ENCODE measurements around the gene ASAP2.

Gene ASAP2

GRCh38 chr2:9298583-9298982, 92.0 kb downstream of the ASAP2 start:
- Mint-ChIP-seq H3K36me3 (no peaks in the 10 kb centered on the region), H3K9me3 (no peaks in the 10 kb centered on the region), H3K27me3 (peaks cover 8% of the 10 kb centered on the region), H3K27ac (no peak overlapping the region), H3K4me1 (no peaks in the 10 kb centered on the region), H3K4me3 (no peak overlapping the region)
- DNase-seq = no peak
- CTCF ChIA-PET = no interaction called here

GRCh38 chr2:9299161-9300100, 92.8 kb downstream of the ASAP2 start:
- H3K27me3 Mint-ChIP-seq = peaks cover 6% of the 10 kb centered on the region
- H3K4me1 Mint-ChIP-seq = no peaks in the 10 kb centered on the region
- H3K36me3 Mint-ChIP-seq = no peaks in the 10 kb centered on the region
- CTCF ChIA-PET = no interaction called here
- no peak overlapping the region for H3K27ac Mint-ChIP-seq
- no peaks in the 10 kb centered on the region for H3K9me3 Mint-ChIP-seq
- DNase-seq = no peak
- H3K4me3 Mint-ChIP-seq = no peak overlapping the region

- CTCF ChIA-PET = no interaction called here
- Mint-ChIP-seq H3K9me3 (no peaks in the 10 kb centered on the region), H3K27me3 (peaks cover 3% of the 10 kb centered on the region), H3K27ac (no peak overlapping the region), H3K4me3 (no peak overlapping the region), H3K36me3 (no peaks in the 10 kb centered on the region), H3K4me1 (no peaks in the 10 kb centered on the region)
- no peak for DNase-seq
These were observed 93.6 kb downstream of the ASAP2 start for GRCh38 chr2:9300214-9300613.

- no peak overlapping the region for H3K4me3 Mint-ChIP-seq
- CTCF ChIA-PET = no interaction called here
- DNase-seq = no peak
- no peaks in the 10 kb centered on the region for H3K36me3 Mint-ChIP-seq
- no peak overlapping the region for H3K27ac Mint-ChIP-seq
- H3K4me1 Mint-ChIP-seq = no peaks in the 10 kb centered on the region
- no peaks in the 10 kb centered on the region for H3K9me3 Mint-ChIP-seq
- H3K27me3 Mint-ChIP-seq = peaks cover 3% of the 10 kb centered on the region
These were observed 94.3 kb downstream of the ASAP2 start for GRCh38 chr2:9300829-9301453.

- H3K4me1 Mint-ChIP-seq = no peaks in the 10 kb centered on the region
- no peaks in the 10 kb centered on the region for H3K9me3 Mint-ChIP-seq
- no peak for DNase-seq
- CTCF ChIA-PET = no interaction called here
- no peaks in the 10 kb centered on the region for H3K36me3 Mint-ChIP-seq
- no peak overlapping the region for H3K4me3 Mint-ChIP-seq
- no peak overlapping the region for H3K27ac Mint-ChIP-seq
- H3K27me3 Mint-ChIP-seq = no peaks in the 10 kb centered on the region
These were observed 96.1 kb downstream of the ASAP2 start for GRCh38 chr2:9302755-9303154.

GRCh38 chr2:9303528-9304225, 97.1 kb downstream of the ASAP2 start:
- DNase-seq = no peak
- Mint-ChIP-seq H3K36me3 (no peaks in the 10 kb centered on the region), H3K4me3 (no peak overlapping the region), H3K27ac (no peak overlapping the region), H3K4me1 (no peaks in the 10 kb centered on the region), H3K27me3 (no peaks in the 10 kb centered on the region), H3K9me3 (no peaks in the 10 kb centered on the region)
- CTCF ChIA-PET = no interaction called here

- H3K27me3 Mint-ChIP-seq = peaks cover 3% of the 10 kb centered on the region
- no peaks in the 10 kb centered on the region for H3K36me3 Mint-ChIP-seq
- H3K4me3 Mint-ChIP-seq = no peak overlapping the region
- H3K27ac Mint-ChIP-seq = no peak overlapping the region
- H3K4me1 Mint-ChIP-seq = peaks cover 2% of the 10 kb centered on the region
- H3K9me3 Mint-ChIP-seq = no peaks in the 10 kb centered on the region
- CTCF ChIA-PET = no interaction called here
- DNase-seq = no peak
These were observed 100.3 kb downstream of the ASAP2 start for GRCh38 chr2:9306911-9307310.

- DNase-seq = no peak
- Mint-ChIP-seq H3K36me3 (no peaks in the 10 kb centered on the region), H3K27me3 (peaks cover 3% of the 10 kb centered on the region), H3K27ac (no peak overlapping the region), H3K9me3 (no peaks in the 10 kb centered on the region), H3K4me1 (peaks cover 2% of the 10 kb centered on the region), H3K4me3 (no peak overlapping the region)
- CTCF ChIA-PET = no interaction called here
These were observed 100.9 kb downstream of the ASAP2 start for GRCh38 chr2:9307535-9307934.

GRCh38 chr2:9308186-9308955, 101.8 kb downstream of the ASAP2 start:
- Mint-ChIP-seq H3K9me3 (no peaks in the 10 kb centered on the region), H3K36me3 (no peaks in the 10 kb centered on the region), H3K4me1 (peaks cover 2% of the 10 kb centered on the region), H3K27me3 (peaks cover 3% of the 10 kb centered on the region), H3K4me3 (no peak overlapping the region), H3K27ac (no peak overlapping the region)
- DNase-seq = no peak
- CTCF ChIA-PET = no interaction called here

GRCh38 chr2:9309147-9309546, 102.5 kb downstream of the ASAP2 start:
- H3K9me3 Mint-ChIP-seq = no peaks in the 10 kb centered on the region
- CTCF ChIA-PET = no interaction called here

GRCh38 chr2:9310377-9310776, 103.8 kb downstream of the ASAP2 start:
- Mint-ChIP-seq H3K36me3 (no peaks in the 10 kb centered on the region), H3K27ac (no peak overlapping the region), H3K27me3 (peaks cover 3% of the 10 kb centered on the region), H3K9me3 (no peaks in the 10 kb centered on the region), H3K4me1 (peaks cover 2% of the 10 kb centered on the region), H3K4me3 (no peak overlapping the region)
- no peak for DNase-seq
- CTCF ChIA-PET = interaction anchor here (1.2 kb wide), 1 partner anchor 61 kb away, joined by 3 read pairs; no protein-coding TSS in a partner anchor

More at GRCh38 chr2:9309147-9309546, 102.5 kb downstream of the ASAP2 start:
- no peaks in the 10 kb centered on the region for H3K36me3 Mint-ChIP-seq
- H3K4me3 Mint-ChIP-seq = no peak overlapping the region
- H3K27me3 Mint-ChIP-seq = peaks cover 3% of the 10 kb centered on the region
- no peak for DNase-seq
- H3K4me1 Mint-ChIP-seq = peaks cover 2% of the 10 kb centered on the region
- no peak overlapping the region for H3K27ac Mint-ChIP-seq

- Mint-ChIP-seq H3K4me3 (no peak overlapping the region), H3K27me3 (peaks cover 3% of the 10 kb centered on the region), H3K27ac (peak overlapping the region; percentile 50), H3K9me3 (no peaks in the 10 kb centered on the region), H3K36me3 (no peaks in the 10 kb centered on the region), H3K4me1 (peaks cover 2% of the 10 kb centered on the region)
- DNase-seq = no peak
- CTCF ChIA-PET = interaction anchor here (1.2 kb wide), 1 partner anchor 61 kb away, joined by 3 read pairs; no protein-coding TSS in a partner anchor
These were observed 104.2 kb downstream of the ASAP2 start for GRCh38 chr2:9310798-9311197.

GRCh38 chr2:9311488-9311887, 104.9 kb downstream of the ASAP2 start:
- no peak overlapping the region for H3K4me3 Mint-ChIP-seq
- H3K36me3 Mint-ChIP-seq = no peaks in the 10 kb centered on the region
- no peak overlapping the region for H3K27ac Mint-ChIP-seq
- CTCF ChIA-PET = no interaction called here
- H3K4me1 Mint-ChIP-seq = peaks cover 2% of the 10 kb centered on the region
- H3K27me3 Mint-ChIP-seq = peaks cover 3% of the 10 kb centered on the region
- DNase-seq = no peak
- H3K9me3 Mint-ChIP-seq = no peaks in the 10 kb centered on the region

GRCh38 chr2:9312591-9312990, 106.0 kb downstream of the ASAP2 start:
- H3K36me3 Mint-ChIP-seq = no peaks in the 10 kb centered on the region
- no peak for DNase-seq
- H3K4me1 Mint-ChIP-seq = peaks cover 2% of the 10 kb centered on the region
- H3K4me3 Mint-ChIP-seq = no peak overlapping the region
- CTCF ChIA-PET = no interaction called here
- H3K27me3 Mint-ChIP-seq = peaks cover 3% of the 10 kb centered on the region
- H3K9me3 Mint-ChIP-seq = no peaks in the 10 kb centered on the region
- H3K27ac Mint-ChIP-seq = no peak overlapping the region

All from activated naive CD4-positive, alpha-beta T cell treated with anti-CD3 and anti-CD28 coated beads, Interleukin-2, amount 10 ng/mL, durations not matched to agents 7 days and 5 days (primary cell).